ENCODE data around the gene STX2.
"Not testable (repeated sequence)": the region's sequence is repeated elsewhere in the genome, so short reads cannot be mapped to it uniquely, and the experiment has no call there.

STX2 gene

DNA sequence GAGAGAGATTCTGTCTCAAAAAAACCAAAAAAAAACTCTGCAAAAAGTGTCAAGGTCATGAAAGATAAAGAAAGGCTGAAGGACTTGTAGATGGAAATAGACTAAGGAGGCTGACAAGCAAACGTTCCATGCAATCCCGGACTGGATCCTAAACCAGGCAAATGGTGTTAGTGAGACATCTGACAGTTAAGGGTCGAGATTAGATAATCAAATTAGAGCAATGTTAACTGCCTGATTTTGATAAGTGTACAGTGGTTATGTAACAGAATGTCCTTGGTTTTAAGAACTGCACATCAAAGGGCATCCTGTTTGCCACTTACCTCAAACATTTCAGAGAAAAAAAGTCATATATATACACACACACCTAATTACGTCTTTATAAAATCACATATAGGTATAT, 29.4 kb upstream of the STX2 start:
- no peak for DNase-seq

DNA sequence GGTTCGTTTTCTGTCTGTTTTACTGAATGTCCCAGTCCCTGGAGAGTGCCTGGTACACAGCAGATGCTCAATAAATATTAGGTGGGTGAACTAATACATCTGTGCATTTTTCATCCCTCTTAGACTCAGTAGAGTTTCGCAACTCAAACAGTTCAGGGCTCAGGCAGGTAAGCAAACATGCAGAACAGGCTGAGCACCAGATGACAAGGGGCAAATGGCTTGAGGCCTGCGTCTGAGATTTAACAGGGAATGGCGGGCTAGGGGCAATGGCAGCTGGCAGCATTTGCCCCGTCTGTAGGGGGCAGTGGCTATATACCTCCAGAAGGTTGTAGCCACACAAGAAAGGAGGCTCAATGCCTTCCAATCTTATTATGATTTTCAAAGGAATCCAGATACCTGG, 24.2 kb upstream of the STX2 start:
- DNase-seq: no peak

DNA sequence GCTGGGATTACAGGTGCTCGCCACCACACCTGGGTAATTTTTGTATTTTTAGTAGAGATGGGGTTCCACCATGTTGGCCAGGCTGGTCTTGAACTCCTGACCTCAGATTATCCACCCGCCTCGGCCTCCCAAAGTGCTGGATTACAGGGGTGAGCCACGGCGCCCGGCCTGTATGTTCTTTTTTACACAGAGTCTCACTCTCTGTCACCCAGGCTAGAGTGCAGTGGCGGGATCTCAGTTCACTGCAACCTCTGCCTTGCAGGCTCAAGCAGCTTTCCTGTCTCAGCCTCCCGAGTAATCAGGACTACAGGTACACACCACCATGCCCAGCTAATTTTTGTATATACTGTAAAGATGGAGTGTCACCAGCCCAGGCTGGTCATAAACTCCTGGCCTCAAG, 23.7 kb upstream of the STX2 start:
- DNase-seq: not testable (repeated sequence)

DNA sequence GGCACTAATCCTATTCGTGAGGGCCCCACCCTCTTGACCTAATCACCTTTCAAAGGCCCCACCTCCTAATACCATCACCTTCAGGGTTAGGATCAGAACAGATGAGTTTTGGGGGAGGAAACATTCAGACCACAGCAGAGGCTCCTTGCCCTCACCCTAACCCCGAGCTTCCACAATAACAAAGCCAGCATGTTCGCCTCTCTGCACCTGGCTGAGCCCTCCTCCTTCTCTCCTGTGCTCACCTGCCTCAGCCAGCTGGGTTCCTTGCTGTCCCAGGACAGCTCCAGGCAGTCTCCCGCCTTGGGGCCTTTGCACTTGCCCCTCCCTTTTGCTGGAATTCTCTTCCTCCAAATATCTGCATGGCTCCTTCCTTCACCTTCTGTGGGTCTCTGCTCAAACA, 23.1 kb upstream of the STX2 start:
- DNase-seq: no peak

DNA sequence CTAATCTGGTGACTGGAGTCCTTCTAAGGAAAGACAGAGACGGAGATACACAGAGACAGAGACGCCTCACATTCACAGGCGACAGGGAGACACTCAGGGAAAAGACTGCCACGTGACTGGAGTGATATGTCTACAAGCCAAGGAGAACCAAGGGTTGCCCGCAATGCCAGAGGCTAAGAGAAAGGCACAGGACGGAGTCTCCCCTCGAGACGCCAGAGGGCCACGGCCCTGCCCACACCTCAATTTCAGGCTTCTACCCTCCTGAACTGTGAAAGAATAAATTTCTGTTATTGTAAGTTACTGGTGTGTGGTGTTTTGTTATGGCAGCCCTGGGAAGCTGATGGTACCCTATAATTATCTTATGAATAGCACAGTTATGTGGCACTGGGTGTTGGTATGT, 21.3 kb upstream of the STX2 start:
- DNase-seq: no peak

DNA sequence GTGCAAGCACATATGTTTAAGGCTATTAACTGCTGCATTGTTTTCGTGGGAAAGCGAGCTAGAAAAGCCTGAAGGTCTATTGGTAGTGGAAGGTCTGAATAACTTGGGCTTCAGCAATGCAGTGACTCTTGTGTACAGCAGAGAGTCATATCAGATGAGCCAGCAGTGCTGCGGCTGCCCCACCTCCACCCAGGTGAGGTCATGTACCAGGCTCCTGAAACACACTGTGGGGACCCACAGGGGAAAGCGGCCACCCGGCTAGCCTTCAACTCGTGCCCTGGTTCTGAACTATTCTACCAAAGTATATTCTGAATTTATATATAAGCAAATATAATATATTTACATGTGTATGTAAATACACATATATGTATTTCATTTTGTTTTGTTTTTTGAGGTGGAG, 20.1 kb upstream of the STX2 start:
- no peak for DNase-seq

DNA sequence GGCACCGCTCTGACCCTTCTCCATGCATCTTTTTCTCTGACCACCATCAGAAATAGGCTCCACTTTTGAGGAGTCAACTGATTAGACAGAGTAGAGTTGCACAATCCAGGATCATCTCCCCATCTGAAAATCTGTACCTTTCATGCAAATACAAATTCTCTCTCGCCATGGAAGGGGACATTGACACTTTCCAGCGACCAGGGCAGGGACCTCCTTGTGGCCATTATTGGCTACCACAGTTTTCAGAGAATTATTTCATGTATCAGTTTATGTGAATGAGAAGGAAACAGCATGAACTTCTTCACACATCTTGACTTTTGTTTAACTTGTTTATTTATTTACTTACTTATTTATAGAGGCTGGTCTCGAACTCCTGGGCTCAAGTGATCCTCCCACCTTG, 19.0 kb upstream of the STX2 start:
- no peak for DNase-seq

DNA sequence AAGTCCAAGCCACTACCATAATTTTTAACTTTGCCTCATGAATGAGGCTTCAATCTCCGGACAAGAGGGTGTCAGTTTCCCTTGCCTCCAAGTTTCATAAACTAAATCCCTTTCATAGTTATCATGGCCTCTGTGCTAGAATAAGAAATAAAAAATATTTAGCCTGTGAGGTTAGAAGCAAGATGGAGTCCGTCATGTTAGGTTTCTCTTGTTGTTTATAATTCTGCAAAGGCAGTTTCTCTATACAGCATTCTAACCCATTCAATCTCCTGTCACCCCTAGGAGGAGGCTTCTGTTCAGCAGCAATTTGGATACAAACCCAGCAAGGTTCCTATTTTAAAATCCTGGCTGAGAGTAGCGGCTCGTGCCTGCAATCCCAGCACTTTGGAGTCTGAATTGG, 17.0 kb upstream of the STX2 start:
- DNase-seq: no peak

DNA sequence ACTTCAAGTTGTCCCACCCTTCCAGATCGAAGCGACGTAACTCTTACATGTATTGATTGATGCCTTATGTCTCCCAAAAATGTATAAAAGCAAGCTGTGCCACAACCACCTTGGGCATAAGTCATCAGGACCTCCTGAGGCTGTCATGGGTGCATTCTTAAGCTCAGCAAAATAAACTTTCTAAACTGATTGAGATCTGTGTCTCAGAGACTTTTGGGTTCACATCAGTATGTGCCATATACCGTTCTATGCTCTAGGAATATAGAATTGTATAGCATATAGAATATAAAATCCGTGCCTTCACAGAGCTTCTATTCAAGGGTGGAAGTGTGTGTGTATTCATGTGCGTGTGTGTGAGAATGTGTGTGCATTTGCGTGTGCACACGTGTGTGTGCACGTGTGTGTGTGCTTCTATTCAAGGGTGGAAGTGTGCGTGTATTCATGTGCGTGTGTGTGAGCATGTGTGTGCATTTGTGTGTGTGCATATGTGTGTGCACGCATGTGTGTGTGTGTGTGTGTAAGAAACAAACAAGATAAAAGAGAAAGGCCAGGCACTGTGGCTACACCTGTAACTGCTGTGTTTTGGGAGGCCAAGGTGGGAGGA, 11.5 kb upstream of the STX2 start:
- DNase-seq: no peak

DNA sequence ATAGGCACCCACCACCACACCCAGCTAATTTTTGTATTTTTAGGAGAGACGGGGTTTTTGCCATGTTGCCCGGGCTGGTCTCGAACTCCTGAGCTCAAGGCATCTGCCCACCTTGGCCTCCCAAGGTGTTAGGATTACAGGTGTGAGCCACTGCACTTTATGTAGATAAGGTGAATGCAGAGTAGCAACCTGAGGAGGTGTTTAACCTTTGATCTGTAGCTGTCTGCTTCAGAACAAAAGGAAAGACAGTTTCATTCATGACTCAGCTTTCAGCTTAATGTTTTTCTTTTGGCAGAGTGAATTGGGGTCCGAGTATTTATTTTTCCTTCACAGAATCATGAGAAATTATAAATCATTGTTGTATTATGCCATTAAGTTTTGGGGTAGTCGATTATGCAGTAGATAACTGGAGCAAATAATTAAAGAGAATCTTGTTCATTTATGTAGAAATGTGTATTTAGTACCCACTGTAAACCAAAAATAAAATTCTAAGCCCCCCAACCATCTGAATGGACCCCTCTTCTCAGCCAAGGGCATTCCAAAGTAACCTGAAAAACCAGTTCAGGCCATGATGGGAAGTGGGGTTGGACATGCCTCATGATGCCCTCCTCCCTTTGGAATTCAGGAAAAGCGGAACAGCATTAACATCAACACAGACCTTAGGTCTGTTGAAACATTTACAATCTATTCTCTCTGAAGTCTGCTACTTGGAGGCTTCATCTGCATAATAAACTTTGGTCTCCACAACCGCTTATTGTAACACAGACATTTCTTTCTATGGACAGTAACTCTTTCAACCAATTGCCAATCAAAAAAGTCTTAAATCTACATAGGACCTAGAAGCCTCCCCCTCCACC, 10.7 kb upstream of the STX2 start:
- no peak for DNase-seq

DNA sequence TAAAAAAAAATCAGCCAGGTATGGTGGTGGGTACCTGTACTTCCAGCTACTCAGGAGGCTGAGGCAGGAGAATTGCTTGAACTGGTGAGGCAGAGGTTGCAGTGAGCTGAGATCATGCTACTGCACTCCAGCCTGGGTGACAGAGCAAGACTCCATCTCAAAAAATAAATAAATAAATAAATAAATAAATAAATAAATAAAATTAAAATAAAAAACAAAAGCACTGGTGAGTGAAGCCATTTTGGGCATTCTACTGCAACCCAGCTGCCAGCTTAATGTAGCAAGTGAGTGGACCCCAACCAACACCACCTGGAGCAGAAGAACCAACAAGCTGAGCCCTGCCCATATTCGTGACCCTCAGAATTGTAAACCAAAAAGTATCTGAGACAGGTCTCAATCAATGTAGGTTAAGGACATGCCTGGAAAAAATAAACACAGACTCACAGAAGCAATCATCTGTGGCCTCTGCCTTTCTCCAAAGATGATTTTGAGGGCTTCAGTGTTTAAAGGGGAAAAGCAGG, 9.8 kb upstream of the STX2 start:
- DNase-seq: not testable (repeated sequence)

DNA sequence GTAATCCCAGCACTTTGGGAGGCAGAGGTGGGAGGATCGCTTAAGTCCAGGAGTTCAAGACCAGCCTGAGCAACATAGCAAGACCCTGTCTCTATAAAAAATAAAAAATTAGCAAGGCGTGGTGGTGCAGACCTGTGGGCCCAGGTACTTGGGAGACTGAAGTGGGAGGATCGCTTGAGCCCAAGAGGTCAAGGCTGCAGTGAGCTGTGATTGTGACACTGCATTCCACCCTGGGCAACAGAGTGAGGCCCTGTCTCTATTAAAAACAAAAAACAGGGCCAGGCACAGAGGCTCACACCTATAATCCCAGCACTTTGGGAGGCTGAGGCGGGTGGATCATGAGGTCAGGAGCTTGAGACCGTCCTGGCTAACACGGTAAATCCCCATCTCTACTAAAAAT, 9.1 kb upstream of the STX2 start:
- DNase-seq: not testable (repeated sequence)

DNA sequence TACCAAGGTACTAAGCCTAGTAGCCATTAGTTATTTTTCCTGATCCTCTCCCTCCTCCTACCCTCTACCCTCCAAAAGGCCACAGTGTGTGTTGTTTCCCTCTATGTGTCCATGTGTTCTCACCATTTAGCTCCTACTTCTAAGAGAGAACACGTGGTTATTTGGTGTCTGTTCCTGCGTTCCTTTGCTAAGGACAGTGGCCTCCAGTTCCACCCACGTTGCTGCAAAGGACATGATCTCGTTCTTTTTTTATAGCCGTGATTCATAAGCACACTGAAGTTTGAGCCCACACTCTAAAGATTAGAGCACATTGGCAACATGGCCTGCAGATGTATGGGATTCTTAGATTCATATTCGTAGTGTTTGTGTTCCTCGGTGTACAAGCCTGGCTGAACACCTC, 8.1 kb upstream of the STX2 start:
- no peak for DNase-seq

DNA sequence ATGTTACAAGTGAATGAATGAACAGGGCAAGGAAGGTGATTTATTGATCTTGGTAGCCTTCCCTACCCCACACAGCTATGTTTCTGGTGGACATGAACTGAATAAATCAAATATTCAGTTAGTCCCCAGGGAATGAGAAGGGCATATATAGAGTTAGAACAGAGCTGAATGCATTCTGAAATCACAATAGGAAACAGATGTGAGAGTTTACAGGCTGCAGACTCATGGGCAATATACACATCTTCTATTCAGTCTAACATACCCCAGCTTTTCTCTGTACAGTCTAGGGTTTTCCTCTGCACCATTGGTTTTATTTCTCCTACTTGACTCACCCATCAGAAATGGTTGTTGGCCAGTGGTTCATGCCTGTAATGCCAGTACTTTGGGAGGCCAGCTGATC, 7.3 kb upstream of the STX2 start:
- DNase-seq: no peak

DNA sequence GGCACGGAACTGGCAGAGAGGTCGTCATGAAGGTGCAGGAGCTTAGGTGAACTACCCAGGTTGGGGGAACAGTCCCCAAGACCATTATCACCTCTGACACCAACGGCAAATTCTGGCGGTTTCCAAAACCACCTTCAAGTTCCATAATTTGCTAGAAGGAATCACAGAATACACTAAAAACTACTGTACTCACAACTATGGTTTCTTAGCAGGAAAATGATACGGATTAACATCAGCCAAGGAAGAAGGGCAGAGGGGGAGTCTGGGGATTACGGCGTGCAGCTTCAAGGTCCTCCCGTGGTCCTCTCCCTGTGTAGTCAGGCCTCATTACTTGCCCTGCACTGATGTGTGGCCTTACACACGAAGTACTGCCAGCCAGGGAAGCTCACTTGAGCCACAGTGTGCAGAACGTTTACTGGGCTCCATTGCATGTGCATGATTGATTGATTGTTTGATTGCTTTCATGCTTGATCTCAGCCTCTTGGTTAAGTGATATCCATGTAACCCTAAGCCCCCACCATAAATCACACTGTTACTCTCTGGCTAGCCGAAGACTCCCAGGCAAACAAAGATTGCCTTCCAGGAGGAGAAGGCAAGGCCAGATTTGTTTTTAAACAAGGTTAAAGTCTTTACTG, 837 bp upstream of the STX2 start:
- DNase-seq: no peak

DNA sequence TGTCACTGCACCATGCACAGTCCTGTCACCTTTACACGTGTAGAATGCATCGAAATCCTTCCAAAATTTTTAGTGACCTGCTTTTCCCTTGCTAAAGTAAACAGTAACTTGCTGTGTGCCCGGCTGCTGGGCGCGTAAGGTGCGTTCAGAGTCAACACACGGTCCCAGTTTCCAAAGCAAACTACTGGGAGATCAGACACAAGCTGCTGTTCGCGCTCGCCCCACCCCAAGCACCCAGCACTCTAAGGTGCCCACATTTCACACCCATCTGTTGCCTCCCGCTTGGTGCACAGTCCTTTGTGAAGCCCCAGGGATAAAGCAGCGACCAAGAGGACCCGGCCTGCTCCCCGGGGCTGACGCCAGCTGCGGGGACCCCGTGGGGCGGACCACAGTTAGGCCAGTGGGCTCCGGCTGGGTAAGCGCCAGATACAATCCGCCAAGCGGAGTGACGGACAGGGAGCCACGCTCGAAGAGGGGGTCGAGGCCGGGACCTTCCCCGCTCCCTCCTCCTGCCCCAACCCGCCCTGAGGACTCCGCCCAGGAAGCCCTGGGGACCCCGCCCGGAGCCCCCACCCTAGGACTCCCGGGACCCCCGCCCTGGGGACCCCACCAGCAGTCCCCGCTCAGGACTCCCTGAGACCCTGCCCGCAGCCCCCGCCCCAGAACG, 633 bp downstream of the STX2 start:
- DNase-seq: peak; percentile 14

DNA sequence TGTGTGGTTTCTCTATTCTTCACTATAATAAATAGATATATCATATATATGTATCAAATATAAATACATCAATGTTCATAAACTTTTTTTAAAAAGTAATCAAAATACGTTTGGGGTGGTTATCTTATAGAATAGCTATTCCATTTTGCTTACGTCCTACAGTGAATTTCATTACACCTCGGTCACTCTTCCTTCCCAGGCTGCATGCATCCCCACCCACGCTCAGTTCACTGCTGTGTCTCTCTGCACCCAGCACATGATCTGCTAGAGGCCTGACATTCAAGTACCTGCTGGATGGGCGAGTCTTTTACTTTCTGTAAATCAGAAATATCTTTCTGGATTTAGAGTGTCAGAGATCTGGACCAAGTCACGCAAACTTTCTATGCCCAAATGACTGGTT, 3.6 kb downstream of the STX2 start:
- no peak for DNase-seq

DNA sequence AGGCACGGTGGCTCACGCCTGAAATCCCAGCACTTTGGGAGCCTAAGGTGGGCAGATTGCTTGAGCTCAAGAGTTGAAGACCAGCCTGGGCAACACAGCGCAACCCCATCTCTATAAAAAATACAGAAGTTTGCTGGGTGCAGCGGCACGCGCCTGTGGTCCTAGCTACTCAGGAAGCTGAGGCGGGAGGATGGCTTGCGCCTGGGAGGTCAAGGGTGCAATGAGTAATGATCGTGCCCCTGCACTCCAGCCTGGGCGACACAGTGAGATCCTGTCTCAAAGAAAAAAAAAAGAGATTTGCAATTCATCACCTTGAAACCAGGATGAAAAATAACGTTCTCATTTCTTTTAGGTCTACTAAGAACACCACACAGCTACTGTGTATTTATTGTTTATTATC, 4.0 kb downstream of the STX2 start:
- DNase-seq: no peak

DNA sequence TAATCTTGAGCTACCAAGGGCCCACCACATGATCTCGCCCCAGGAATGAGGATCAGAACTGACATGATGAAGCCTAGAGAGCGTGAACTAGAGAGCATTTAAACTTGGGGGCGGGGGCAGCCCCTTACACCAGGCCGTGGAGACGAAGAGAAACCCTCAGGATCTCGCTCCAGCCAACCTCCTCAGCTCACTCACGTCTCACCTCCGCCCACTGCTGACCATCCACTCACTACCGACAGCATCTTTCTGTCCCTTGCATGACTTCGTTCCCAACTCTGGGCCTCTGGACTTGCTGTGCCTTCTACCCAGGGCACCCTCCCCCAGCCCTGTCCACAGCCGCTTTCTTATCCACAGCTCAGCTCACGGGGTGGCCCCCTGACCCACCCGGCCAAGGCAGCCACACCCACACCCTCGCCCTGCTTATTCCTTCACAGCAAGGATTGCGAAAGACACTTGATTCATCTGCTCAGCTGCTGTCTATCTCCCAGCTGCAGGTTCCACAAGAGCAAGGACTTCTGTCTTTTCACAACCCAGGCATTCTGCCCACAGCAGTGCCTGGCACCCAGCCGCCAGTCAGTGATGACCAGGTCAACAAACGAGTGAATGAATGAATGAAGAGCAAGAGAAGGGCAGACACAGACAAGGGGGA, 6.4 kb downstream of the STX2 start:
- DNase-seq: no peak

DNA sequence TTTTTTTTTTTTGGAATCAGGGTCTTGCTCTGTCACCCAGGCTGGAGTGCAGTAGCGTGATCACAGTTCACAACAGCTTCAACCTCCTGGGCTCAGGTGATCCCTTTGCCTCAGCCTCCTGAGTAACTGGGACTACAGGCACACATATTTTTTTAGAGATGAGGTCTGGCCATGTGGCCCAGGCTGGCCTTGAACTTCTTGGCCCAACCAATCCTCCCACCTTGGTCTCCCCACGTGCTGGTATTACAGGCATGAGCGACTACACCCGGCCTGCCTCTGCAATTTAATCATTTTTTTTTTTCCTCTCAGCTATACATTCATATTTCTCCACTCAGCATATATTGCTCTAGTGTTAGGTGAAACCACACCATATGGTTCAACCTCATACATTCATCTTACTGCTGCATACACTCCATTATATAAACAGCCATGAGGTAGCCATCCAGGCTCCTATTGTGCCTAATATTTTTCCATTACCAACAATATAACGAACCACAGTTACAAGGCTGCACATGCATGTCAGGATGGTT, 7.1 kb downstream of the STX2 start:
- no peak for DNase-seq

DNA sequence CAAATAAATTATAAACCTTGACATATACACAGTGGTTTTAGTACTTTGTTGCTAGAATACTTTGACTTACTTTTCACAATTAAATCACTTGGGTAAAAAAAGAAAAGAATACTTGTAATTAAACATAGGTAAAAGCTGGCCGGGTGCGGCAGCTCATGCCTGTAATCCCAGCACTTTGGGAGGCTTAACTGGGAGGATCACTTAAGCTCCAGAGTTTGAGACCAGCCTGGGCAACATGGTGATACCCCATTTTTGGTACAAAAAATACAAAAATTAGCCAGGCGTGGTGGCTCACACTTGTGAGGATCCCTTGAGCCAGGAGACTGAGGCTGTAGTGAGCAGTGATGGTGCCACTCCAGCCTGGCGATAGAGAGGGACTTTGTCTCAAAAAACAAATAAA, 7.8 kb downstream of the STX2 start:
- no peak for DNase-seq

DNA sequence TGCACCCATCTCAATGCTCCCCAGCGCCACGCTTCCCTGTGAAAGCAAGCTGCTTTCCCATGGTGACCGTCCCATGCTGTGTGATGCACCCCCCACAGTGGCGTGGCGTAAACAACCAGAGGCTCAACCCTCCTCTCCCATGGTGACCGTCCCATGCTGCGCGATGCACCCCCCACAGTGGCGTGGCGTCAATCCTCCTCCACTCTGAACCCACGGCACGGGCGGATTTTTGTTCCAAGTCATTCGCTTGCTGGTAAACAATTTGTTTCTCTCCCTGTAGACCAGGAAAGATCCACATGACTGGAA, 8.9 kb downstream of the STX2 start:
- DNase-seq: no peak

All from activated CD4-positive, alpha-beta T cell treated with anti-CD3 and anti-CD28 coated beads, Interleukin-2, amount 50 U/mL, for 16 hours (primary cell).